Fibroblast of mammary gland (primary cell): Measurements from ENCODE around the gene TMEM123.

Experiments used
- DNase-seq: peaks from one replicate; pipeline ENCODE4 v3.0.0-alpha.2; 2010; ENCODE audit warnings: low read depth
- H3K4me3 ChIP-seq: 2 replicates; pipeline ENCODE4 v1.5.1; 2011; ENCODE audit warnings: low read depth, mild to moderate bottlenecking, low read length, moderate library complexity; ENCODE audit not compliant: control insufficient read depth
- CTCF ChIP-seq: conservative IDR thresholded peaks from 2 replicates; pipeline ENCODE4 v1.5.1; 2011; ENCODE audit warnings: low read depth, low read length, inconsistent platforms; ENCODE audit not compliant: control insufficient read depth, insufficient read depth

The TMEM123 gene

GRCh38 chr11:102494216-102494615 lies 41.7 kb upstream of the TMEM123 start:
- peak; percentile 81 for DNase-seq
- no peak for TF ChIP-seq CTCF
- no peak overlapping the region for H3K4me3 ChIP-seq

GRCh38 chr11:102493524-102493923 lies 41.0 kb upstream of the TMEM123 start:
- DNase-seq, result no peak
- TF ChIP-seq CTCF, result no peak
- H3K4me3 ChIP-seq, result no peak overlapping the region

- no peak overlapping the region for H3K4me3 ChIP-seq
- DNase-seq, result no peak
- TF ChIP-seq CTCF, result no peak
Measured at GRCh38 chr11:102491969-102492368, 39.4 kb upstream of the TMEM123 start.

GRCh38 chr11:102489186-102490145 lies 36.9 kb upstream of the TMEM123 start:
- TF ChIP-seq CTCF, result no peak
- DNase-seq, result no peak
- H3K4me3 ChIP-seq, result no peak overlapping the region

- H3K4me3 ChIP-seq, result no peak overlapping the region
- no peak for TF ChIP-seq CTCF
- DNase-seq, result no peak
Measured at GRCh38 chr11:102488208-102488607, 35.6 kb upstream of the TMEM123 start.

GRCh38 chr11:102487214-102487613 lies 34.6 kb upstream of the TMEM123 start:
- no peak overlapping the region for H3K4me3 ChIP-seq
- DNase-seq, result no peak
- TF ChIP-seq CTCF, result no peak

GRCh38 chr11:102486584-102486983 lies 34.0 kb upstream of the TMEM123 start:
- no peak overlapping the region for H3K4me3 ChIP-seq
- no peak for TF ChIP-seq CTCF
- DNase-seq, result no peak
